HepG2 (cell line): ENCODE data around the gene CENPVL1. TPM values are rescaled to one million over a fixed set of nuclear protein-coding genes. Genes with fewer than 3 reads are reported as not detected.

Experiments
- ATAC-seq: fragments of 200-7000 bp; cut with Tn5 transposase; 3 replicates; pipeline ENCODE4 v1.9.1; 2020; ENCODE audit warnings: mild to moderate bottlenecking, moderate library complexity
- BruUV-seq: library from RNA; stranded (reverse); fragments of 400-500 nt; replicated peaks from 2 replicates; lab custom pipeline; 2021; lab: Mats Ljungman, UMichigan
- CTCF ChIA-PET: fragments of 300-600 bp; formaldehyde crosslinking; extraction: SDS; loops from one replicate; lab custom pipeline; 2021; ENCODE audit warnings: low total read pairs, inconsistent platforms, low intra/inter-chr PET ratio; lab: Yijun Ruan, JAX
- POLR2A ChIA-PET: fragments of 350-600 bp; sonication (Branson Sonifier 250); formaldehyde crosslinking; loops from one replicate; lab custom pipeline; 2020; ENCODE audit warnings: antibody characterized with exemption, inconsistent platforms; lab: Yijun Ruan, JAX
- DNase-seq: peaks from one replicate; pipeline ENCODE4 v3.0.0-alpha.2; 2015; ENCODE audit warnings: low spot score
- FAIRE-seq: peaks from 3 replicates; lab custom pipeline; 2011; peaks lifted over from hg19 to GRCh38; lab: Jason Lieb, UNC
- H2AFZ ChIP-seq: one replicate; pipeline ENCODE4 v1.6.1; 2011; ENCODE audit warnings: low read length, inconsistent platforms
- H3K27ac ChIP-seq: fragments of 300-600 bp; 3 replicates; pipeline ENCODE4 v1.8.0; 2011; ENCODE audit warnings: mixed run types, mild to moderate bottlenecking, mixed read lengths, low read length, inconsistent platforms; ENCODE audit not compliant: insufficient read depth; ENCODE audit errors: extremely low read length
- H3K27me3 ChIP-seq, 2 experiments: fragments of 200-600 bp in 1 of 2; 2 replicates in 1 of 2; 3 replicates in 1 of 2; pipeline versions ENCODE4 v1.6.0 to v1.8.0; 2011; ENCODE audit warnings: low read length in 2 of 2, mild to moderate bottlenecking in 2 of 2, moderate library complexity in 2 of 2, inconsistent platforms in 1 of 2; ENCODE audit not compliant: insufficient read depth in 2 of 2, control insufficient read depth in 1 of 2
- H3K36me3 ChIP-seq, 2 experiments: fragments of 200-600 bp in 1 of 2; replicated peaks in 1 of 2; 2 replicates in 1 of 2; 3 replicates in 1 of 2; pipeline versions ENCODE4 v1.5.1 to v1.8.0; 2011; ENCODE audit warnings: low read length in 2 of 2, inconsistent platforms in 1 of 2; ENCODE audit not compliant: insufficient read depth in 2 of 2, control insufficient read depth in 1 of 2
- H3K4me1 ChIP-seq: 2 replicates; pipeline ENCODE4 v1.5.1; 2012; ENCODE audit warnings: low read length, inconsistent platforms; ENCODE audit not compliant: insufficient read depth
- H3K4me2 ChIP-seq: 2 replicates; pipeline ENCODE4 v1.6.0; 2011; ENCODE audit warnings: low read depth, low read length, inconsistent platforms
- H3K4me3 ChIP-seq, 3 experiments: fragments of 200-600 bp in 1 of 3; sonication (generic), shearing (Covaris generic) in 1 of 3; replicated peaks in 1 of 3; 2 replicates each; pipeline ENCODE4 v1.5.1; 2011 to 2016; ENCODE audit warnings: low read length in 3 of 3, inconsistent platforms in 2 of 3, low read depth in 2 of 3, mild to moderate bottlenecking in 2 of 3, control low read depth in 1 of 3, mixed read lengths in 1 of 3; ENCODE audit not compliant: insufficient read depth in 1 of 3
- H3K79me2 ChIP-seq: one replicate; pipeline ENCODE4 v1.6.1; 2011; ENCODE audit warnings: low read length, inconsistent platforms; ENCODE audit not compliant: insufficient read depth
- H3K9ac ChIP-seq: 2 replicates; pipeline ENCODE4 v1.6.0; 2011; ENCODE audit warnings: mild to moderate bottlenecking, low read depth, low read length, inconsistent platforms; ENCODE audit not compliant: insufficient read depth
- H3K9me3 ChIP-seq: 2 replicates; pipeline ENCODE4 v1.5.1; 2012; ENCODE audit warnings: mild to moderate bottlenecking, low read length
- H4K20me1 ChIP-seq: 2 replicates; pipeline ENCODE4 v1.6.0; 2011; ENCODE audit warnings: inconsistent platforms, mild to moderate bottlenecking, low read length, moderate library complexity; ENCODE audit not compliant: insufficient read depth
- BORCS8-MEF2B ChIP-seq: sonication (generic); formaldehyde crosslinking; IDR thresholded peaks from 2 replicates; pipeline ENCODE4 v1.8.0; 2022; ENCODE audit warnings: mild to moderate bottlenecking, missing genetic modification reagents
- KAT7 ChIP-seq: IDR thresholded peaks from 2 replicates; pipeline ENCODE4 v1.6.1; 2018; ENCODE audit warnings: borderline replicate concordance, missing compliant biosample characterization
- KLF9 ChIP-seq: IDR thresholded peaks from 2 replicates; pipeline ENCODE4 v1.6.1; 2016; ENCODE audit warnings: low read depth
- MED1 ChIP-seq: sonication (generic); formaldehyde crosslinking; IDR thresholded peaks from 2 replicates; pipeline ENCODE4 v1.4.0; 2020; ENCODE audit warnings: missing genetic modification reagents
- ZNF407 ChIP-seq: sonication (generic); formaldehyde crosslinking; IDR thresholded peaks from one replicate; pipeline ENCODE4 v1.5.1; 2020; ENCODE audit warnings: mild to moderate bottlenecking, missing genetic modification reagents; ENCODE audit errors: not compliant biosample characterization
- in situ Hi-C: cut with HindIII; loops from 2 replicates; pipeline ENCODE4 v1.10.0; 2017; ENCODE audit warnings: low pct_unique_long_range_greater_than_20kb; ENCODE audit not compliant: extremely low pct_ligation_motif_present
- intact Hi-C: fragments of 100-400 bp; cut with micrococcal nuclease; formaldehyde crosslinking; loops from one replicate; pipeline ENCODE4 v1.10.0; 2022; ENCODE audit not compliant: unreplicated experiment
- polyA plus RNA-seq, 8 experiments: library from polyadenylated mRNA; depleted of rRNA in 3 of 8; stranded (reverse) in 7 of 8; unstranded in 1 of 8; fragments of >200 nt; fragmentation: Illumina TruSeq in 4 of 8; extraction: Trizol in 4 of 8; gene quantifications; 2 replicates each; pipeline versions ENCODE4 v1.2.1 to v1.2.3, GENCODE V29; 2011 to 2016; ENCODE audit warnings: low read depth in 4 of 8, missing spikeins in 1 of 8, mixed read lengths in 1 of 8; ENCODE audit not compliant: insufficient read depth in 1 of 8
- total RNA-seq, 5 experiments: library from RNA; depleted of rRNA; stranded (reverse); fragments of >200 nt; fragmentation: Illumina TruSeq; extraction: Trizol; gene quantifications; 2 replicates each; pipeline ENCODE4 v1.2.3, GENCODE V29; 2016; ENCODE audit warnings: low read depth in 1 of 5
- TF ChIP-seq, protein P1 (sequence below): sonication (generic); formaldehyde crosslinking; IDR thresholded peaks from 2 replicates; pipeline ENCODE4 v1.4.0; 2020; ENCODE audit warnings: low read depth, missing genetic modification reagents
- TF ChIP-seq, protein P2 (sequence below): fragments of 450-650 bp; IDR thresholded peaks from 2 replicates; pipeline ENCODE4 v1.6.1; 2017; ENCODE audit warnings: mild to moderate bottlenecking

CENPVL1 gene
- total and polyA plus RNA-seq, 2 of the 13 experiments (the other 11 are each of a cell fraction or from before 2014, with no cell fraction given): not detected

- TF ChIP-seq ZNF407 (CRISPR knock-in tag): no peak
These were observed 33.1 kb downstream of the CENPVL1 start, which contains the start of gene GSPT2 (continued) for GRCh38 chrX:51743179-51743957.

DNA sequence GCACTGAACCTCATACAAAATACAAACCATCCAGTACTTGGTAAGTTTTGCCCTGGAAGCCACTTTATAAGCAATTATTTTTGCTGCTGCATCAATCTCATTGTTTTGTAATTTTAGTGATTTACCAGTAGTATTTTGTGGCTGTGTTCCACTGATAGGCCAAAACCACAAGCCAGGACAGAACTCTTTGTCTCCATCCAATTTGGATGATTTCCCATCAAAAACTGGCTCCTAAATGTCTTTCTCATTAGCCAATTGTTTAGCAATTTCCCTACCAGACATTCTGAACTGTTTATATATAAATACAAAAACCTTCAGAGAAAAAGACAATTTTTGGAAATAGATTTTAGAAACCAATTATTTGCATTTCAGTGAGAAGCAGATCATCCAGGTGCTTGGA is 37.4 kb downstream of the CENPVL1 start:
- H3K27ac ChIP-seq: no peak overlapping the region
- H3K27me3 ChIP-seq: no peaks in the 10 kb centered on the region; a peak in 1 of 5 replicates
- CTCF ChIA-PET: no interaction called here
- no peaks in the 10 kb centered on the region for H3K4me1 ChIP-seq
- FAIRE-seq: no peak
- H3K79me2 ChIP-seq: no peaks in the 10 kb centered on the region
- H3K9ac ChIP-seq: no peak overlapping the region
- H4K20me1 ChIP-seq: no peaks in the 10 kb centered on the region
- H3K4me3 ChIP-seq: no peak overlapping the region
- in situ Hi-C loops (no loop called here), intact Hi-C loops (no loop called here)
- no peak overlapping the region for H3K4me2 ChIP-seq
- H3K9me3 ChIP-seq: no peaks in the 10 kb centered on the region
- POLR2A ChIA-PET: no interaction called here
- no peak overlapping the region for H2AFZ ChIP-seq
- no peak for DNase-seq
- H3K36me3 ChIP-seq: no peaks in the 10 kb centered on the region
- no peak for ATAC-seq
- no TSS peak for BruUV-seq
- TF ChIP-seq MED1 (CRISPR knock-in tag): no peak
- TF ChIP-seq, protein P1, sequence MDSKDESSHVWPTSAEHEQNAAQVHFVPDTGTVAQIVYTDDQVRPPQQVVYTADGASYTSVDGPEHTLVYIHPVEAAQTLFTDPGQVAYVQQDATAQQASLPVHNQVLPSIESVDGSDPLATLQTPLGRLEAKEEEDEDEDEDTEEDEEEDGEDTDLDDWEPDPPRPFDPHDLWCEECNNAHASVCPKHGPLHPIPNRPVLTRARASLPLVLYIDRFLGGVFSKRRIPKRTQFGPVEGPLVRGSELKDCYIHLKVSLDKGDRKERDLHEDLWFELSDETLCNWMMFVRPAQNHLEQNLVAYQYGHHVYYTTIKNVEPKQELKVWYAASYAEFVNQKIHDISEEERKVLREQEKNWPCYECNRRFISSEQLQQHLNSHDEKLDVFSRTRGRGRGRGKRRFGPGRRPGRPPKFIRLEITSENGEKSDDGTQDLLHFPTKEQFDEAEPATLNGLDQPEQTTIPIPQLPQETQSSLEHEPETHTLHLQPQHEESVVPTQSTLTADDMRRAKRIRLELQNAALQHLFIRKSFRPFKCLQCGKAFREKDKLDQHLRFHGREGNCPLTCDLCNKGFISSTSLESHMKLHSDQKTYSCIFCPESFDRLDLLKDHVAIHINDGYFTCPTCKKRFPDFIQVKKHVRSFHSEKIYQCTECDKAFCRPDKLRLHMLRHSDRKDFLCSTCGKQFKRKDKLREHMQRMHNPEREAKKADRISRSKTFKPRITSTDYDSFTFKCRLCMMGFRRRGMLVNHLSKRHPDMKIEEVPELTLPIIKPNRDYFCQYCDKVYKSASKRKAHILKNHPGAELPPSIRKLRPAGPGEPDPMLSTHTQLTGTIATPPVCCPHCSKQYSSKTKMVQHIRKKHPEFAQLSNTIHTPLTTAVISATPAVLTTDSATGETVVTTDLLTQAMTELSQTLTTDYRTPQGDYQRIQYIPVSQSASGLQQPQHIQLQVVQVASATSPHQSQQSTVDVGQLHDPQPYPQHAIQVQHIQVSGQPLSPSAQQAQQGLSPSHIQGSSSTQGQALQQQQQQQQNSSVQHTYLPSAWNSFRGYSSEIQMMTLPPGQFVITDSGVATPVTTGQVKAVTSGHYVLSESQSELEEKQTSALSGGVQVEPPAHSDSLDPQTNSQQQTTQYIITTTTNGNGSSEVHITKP (CRISPR knock-in tag): no peak
- TF ChIP-seq KLF9 (CRISPR knock-in tag): no peak
- TF ChIP-seq KAT7 (CRISPR knock-in tag): no peak
- TF ChIP-seq BORCS8-MEF2B (CRISPR knock-in tag): no peak
- TF ChIP-seq, protein P2, sequence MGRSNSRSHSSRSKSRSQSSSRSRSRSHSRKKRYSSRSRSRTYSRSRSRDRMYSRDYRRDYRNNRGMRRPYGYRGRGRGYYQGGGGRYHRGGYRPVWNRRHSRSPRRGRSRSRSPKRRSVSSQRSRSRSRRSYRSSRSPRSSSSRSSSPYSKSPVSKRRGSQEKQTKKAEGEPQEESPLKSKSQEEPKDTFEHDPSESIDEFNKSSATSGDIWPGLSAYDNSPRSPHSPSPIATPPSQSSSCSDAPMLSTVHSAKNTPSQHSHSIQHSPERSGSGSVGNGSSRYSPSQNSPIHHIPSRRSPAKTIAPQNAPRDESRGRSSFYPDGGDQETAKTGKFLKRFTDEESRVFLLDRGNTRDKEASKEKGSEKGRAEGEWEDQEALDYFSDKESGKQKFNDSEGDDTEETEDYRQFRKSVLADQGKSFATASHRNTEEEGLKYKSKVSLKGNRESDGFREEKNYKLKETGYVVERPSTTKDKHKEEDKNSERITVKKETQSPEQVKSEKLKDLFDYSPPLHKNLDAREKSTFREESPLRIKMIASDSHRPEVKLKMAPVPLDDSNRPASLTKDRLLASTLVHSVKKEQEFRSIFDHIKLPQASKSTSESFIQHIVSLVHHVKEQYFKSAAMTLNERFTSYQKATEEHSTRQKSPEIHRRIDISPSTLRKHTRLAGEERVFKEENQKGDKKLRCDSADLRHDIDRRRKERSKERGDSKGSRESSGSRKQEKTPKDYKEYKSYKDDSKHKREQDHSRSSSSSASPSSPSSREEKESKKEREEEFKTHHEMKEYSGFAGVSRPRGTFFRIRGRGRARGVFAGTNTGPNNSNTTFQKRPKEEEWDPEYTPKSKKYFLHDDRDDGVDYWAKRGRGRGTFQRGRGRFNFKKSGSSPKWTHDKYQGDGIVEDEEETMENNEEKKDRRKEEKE: no peak
